GM19193 (cell line): ENCODE data around the gene NDUFB3.

Experiments
- POLR2A ChIP-seq: IDR thresholded peaks from 4 replicates; pipeline ENCODE4 v1.6.1; 2011; ENCODE audit not compliant: insufficient read depth, insufficient read length; ENCODE audit errors: extremely low read depth

NDUFB3 gene

DNA sequence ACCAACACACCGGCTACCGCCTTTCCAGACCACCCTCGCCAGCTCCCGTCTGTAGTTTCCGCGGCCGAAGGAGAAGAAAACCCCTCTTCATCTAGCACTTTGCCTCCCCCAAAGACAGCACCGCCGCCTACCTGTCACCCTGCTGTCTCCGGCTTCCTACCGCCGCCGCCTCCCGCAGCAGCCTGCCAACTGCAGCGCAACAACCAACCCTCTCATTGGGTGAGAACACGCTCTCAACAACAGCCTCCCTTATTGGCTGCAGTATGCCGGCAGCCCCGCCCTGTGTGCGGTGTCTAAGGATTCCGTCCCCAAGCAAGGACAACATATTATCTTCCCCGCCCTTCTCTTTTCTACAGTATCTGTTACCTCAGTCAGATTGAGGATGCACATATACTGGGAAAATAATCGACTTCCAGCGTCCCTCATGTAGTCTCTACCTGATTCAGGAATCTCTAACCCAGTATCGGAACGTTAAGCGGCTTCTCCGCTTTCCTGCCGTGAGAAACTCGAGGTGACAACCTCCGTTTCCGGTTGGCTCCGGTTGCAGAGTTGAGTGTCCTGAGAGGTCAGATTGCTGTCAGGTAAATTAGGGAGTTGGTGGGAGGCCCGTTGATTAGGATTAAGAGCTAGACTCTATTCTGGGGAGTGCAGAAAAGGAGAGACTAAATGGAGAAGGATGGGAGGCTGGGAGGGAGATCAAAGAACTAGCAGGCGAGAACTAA, at the start of gene NDUFB3, which contains the start of gene HYCC2:
Gene NDUFB3, plus strand, starts transcription at position 523 of the 722 bp plus-strand sequence. CDS start 6,882 bp downstream, outside the sequence.
Gene HYCC2, minus strand, starts transcription at position 193 of the 722 bp plus-strand sequence. CDS start 47,662 bp downstream, outside the sequence.
- peak; percentile 72 for TF ChIP-seq POLR2A

DNA sequence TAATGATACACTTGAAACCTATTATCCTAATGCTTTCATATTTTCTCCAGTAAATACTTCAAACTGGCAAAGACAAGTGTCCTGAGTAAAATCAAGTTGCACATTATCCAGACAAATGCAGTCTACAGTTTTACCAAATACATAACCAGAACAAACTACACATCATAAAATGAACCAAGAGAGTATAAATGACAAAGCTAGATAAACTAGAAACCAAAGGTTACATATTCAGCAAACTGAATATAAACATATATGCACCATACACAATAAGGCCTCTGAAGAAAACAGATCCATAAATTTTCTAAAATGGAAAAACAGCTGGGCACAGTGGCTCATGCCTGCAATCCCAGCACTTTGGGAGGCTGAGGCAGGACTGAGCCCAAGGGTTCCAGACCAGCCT, 47.3 kb upstream of the NDUFB3 start:
- no peak for TF ChIP-seq POLR2A

- no peak for TF ChIP-seq POLR2A
Measured at GRCh38 chr2:201038855-201039254, 32.9 kb upstream of the NDUFB3 start.

DNA sequence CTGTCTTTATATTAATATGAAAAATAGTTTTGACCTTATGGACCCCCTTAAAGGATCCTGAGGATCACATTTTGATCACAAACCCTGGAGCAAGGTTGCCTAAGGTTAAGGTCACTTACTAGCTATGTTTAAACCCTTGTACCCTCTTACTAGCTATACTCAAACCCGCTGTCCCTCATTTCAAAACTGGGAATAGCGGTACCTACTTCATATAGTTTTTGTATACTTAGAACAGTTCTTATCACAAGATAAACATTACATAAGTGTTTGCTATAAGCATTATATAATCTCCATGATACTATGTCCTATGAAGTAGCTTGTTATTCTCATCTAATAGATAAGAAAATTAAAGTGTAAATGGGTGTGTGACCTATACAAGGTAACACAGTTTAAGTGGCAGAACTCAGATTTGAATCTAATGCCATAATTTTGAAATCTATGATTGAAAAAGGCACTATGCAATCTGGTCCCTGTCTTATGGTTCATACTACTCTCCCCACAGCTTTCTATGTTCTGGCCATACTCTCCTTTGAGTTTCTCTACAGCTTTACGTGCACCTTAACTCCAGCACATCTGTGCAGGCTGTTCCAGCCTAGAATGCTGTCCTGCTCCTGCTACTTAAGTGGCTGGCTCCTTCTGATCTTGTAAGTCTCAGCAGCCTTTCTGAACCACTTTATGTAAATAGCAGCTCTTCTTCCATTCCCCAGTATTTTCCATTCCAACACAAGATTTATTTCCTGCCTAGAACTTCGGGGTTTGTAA, 30.8 kb upstream of the NDUFB3 start:
- no peak for TF ChIP-seq POLR2A

- no peak for TF ChIP-seq POLR2A
Measured at GRCh38 chr2:201046881-201047280, 24.9 kb upstream of the NDUFB3 start.

DNA sequence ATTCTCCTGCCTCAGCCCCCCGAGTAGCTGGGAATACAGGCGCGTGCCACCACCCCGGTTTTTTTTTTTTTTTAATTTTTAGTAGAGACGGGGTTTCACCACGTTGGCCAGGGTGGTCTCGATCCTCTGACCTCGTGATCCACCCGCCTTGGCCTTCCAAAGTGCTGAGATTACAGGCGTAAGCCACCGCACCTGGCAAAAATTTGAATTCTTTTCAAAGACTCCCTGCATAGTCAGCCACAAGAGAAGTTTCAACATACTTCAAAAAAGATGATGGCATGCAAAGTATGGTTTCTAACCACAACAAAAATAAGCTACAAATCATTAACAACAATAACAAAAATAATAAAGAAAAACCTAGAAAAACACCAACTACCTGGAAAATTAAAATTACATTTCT, 22.3 kb upstream of the NDUFB3 start:
- no peak for TF ChIP-seq POLR2A

- no peak for TF ChIP-seq POLR2A
Measured at GRCh38 chr2:201057087-201057521, 14.7 kb upstream of the NDUFB3 start.

DNA sequence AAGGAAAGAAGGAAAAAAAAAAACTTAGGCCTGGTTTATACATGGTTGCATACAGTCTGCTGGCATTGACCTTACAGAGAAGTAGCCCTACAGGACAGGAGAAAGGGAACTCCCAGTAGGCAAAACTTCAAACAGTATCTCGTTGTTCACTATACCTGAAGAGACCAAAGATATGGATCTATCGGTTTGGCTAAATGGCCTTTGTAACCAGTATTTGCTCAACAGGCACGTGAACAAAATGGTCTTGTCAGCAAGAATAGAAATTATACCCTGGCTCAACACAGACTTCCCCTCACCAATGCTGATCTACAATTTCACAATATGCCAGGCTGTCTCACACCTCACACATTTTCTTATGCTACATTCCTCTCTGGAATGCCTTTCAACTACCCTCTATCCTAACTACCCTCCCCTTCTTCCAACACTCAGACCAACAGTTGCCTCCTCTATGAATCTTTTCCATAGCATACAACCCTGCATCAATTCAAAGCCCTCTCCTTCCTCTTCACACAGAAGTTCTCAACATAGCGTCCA, 14.0 kb upstream of the NDUFB3 start:
- no peak for TF ChIP-seq POLR2A

DNA sequence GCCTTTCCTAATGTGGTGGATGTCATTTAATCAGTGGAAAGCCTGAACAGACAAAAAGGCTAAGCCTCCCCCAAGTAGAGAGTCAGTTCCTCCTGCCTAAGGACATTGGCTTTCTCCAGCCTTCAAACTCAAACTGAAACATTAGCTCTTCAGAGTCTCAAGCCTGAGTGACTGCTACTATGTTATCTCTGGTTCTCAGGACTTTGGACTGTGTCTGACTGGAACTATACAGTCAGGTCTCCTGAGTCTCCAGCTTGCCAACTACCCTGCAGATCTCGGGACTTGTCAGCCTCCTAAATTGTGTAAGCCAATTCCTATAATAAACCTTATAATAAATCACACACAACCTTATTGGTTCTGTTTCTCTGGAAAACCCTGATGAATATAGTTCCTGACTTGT, 12.9 kb upstream of the NDUFB3 start:
- TF ChIP-seq POLR2A = no peak

DNA sequence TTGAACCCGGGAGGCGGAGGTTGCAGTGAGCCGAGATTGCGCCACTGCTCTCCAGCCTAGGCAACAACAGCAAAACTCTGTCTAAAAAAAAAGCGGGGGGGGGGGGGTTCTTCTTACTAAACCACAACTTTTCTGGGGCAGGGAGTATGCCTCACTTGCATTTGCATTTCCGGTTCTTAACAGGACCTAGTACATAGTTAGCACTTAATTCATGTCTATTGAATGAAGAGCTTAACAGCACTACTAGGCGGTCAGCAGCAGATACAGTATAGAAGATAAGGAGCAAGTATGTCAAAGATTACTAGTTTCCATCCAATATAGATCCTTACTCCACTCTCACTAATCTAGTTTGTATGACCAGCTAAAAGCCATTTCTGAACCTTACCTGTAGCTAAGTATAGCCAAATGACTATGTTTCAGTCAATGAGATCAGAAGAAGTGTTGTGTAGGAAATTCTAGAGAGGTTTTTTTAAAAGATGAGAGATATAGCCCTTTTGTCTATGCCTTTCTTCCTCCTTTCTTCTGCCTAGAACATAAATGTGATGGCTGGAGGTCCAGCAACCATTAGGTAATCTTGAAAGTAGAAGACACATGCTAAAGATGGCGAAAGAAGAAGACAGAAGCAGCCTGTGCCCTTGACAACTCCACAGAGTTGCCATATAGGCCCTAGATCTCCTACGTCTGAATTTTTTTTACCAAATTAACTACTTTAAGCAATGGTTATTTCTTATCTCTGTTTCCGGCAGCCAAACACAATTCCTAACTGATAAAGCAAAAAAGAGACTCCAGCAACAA, 11.6 kb upstream of the NDUFB3 start:
- no peak for TF ChIP-seq POLR2A

DNA sequence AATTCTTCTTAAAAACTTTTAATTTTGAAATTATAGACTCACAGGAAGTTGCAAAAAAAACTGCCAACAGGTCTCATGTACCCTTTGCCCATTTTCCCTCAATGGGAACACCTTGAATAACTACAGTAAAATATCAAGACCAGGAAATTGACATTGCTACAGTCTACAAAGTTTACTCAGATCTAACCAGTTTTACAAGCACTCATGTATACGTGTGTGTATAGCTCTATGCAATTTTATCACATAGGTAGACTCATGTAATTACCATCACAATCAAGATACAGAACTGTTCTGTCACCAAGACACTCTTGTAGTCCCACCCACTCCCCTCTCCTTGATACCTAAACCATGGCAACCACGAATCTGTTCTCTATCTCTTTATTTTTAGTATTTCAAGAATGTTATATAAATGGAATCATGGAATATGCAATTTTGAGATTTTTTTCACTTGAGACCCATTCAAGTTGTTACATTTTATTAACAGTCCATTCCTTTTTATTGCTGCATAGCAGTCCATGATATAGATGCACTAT, 6.9 kb upstream of the NDUFB3 start:
- no peak for TF ChIP-seq POLR2A

GRCh38 chr2:201070948-201071478, 788 bp upstream of the NDUFB3 start:
- TF ChIP-seq POLR2A = no peak

DNA sequence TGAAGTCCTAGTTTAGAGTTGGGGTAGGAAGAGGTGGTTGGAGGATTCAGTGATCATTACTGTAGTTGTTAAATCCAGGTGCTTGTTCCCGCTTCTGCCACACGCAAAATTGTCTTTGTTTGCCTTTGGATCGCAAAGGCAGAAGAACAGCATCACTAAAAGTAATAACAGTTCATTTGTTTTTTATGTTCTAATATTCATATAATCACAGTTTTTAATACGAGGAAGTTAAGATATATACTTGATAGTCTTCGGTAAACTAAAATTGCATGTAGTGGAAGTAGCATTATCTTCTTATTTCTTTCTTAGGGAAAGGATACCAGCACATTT, 365 bp downstream of the NDUFB3 start:
- no peak for TF ChIP-seq POLR2A

DNA sequence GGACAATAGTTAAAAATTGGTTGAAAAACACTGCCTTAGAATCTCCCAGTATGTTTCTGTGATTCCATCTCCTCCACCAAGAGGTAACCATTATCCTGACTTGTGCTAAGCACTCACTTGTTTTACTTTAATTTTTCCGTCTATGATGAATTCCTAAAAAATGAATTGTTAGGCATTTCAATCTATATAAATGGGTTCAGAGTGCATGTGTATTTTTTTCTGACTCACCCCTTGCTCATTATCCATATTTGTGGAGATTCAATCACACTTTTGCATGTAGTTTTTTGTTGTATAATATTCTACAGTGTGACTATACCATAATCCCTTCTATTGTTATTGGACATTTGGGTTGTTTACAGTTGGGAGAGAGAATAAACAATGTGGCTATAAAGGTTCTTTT, 1.3 kb downstream of the NDUFB3 start:
- no peak for TF ChIP-seq POLR2A
